HG03039 (cell line): ENCODE data around the gene REM2.
A peak's percentile ranks its signal among the peaks of the same experiment; 100 is the strongest.
"Not testable (repeated sequence)": the region's sequence is repeated elsewhere in the genome, so short reads cannot be mapped to it uniquely, and the experiment has no call there.

Experiments
- ATAC-seq: cut with Tn5 transposase; IDR thresholded peaks from one replicate; pipeline ENCODE4 v1.9.1; 2021; ENCODE audit warnings: mild to moderate bottlenecking, moderate library complexity; ENCODE audit not compliant: unreplicated experiment

The REM2 gene

GRCh38 chr14:22847661-22848341 is 35.2 kb upstream of the REM2 start:
- no peak for ATAC-seq

GRCh38 chr14:22848351-22849164 is 34.5 kb upstream of the REM2 start:
- no peak for ATAC-seq

- no peak for ATAC-seq
Measured at GRCh38 chr14:22849212-22849819, 33.7 kb upstream of the REM2 start.

GRCh38 chr14:22850944-22851764 is 31.9 kb upstream of the REM2 start:
- no peak for ATAC-seq

- not testable (repeated sequence) for ATAC-seq
Measured at GRCh38 chr14:22852178-22852577, 30.8 kb upstream of the REM2 start.

- no peak for ATAC-seq
Measured at GRCh38 chr14:22852599-22852939, 30.5 kb upstream of the REM2 start.

- no peak for ATAC-seq
Measured at GRCh38 chr14:22852940-22853767, 29.9 kb upstream of the REM2 start.

- ATAC-seq = not testable (repeated sequence)
Measured at GRCh38 chr14:22854296-22854695, 28.7 kb upstream of the REM2 start.

- ATAC-seq = no peak
Measured at GRCh38 chr14:22854963-22855724, 27.9 kb upstream of the REM2 start.

- no peak for ATAC-seq
Measured at GRCh38 chr14:22856428-22856827, 26.6 kb upstream of the REM2 start.

- not testable (repeated sequence) for ATAC-seq
Measured at GRCh38 chr14:22860377-22860776, 22.6 kb upstream of the REM2 start.

GRCh38 chr14:22861651-22862050 is 21.4 kb upstream of the REM2 start:
- no peak for ATAC-seq

- no peak for ATAC-seq
Measured at GRCh38 chr14:22864979-22865378, 18.0 kb upstream of the REM2 start.

GRCh38 chr14:22865424-22866405 is 17.3 kb upstream of the REM2 start:
- ATAC-seq = no peak

GRCh38 chr14:22866874-22867273 is 16.1 kb upstream of the REM2 start:
- no peak for ATAC-seq

GRCh38 chr14:22870811-22871223 is 12.2 kb upstream of the REM2 start:
- ATAC-seq = peak; percentile 29

GRCh38 chr14:22871224-22872032 is 11.6 kb upstream of the REM2 start, which contains the start of gene LRP10:
LRP10 (plus strand) TSS chr14:22871740; CDS start chr14:22872304, 564 bp downstream.
- ATAC-seq = peak; percentile 67
